ENCODE data around the gene C11orf24. TPM values are rescaled to one million over a fixed set of nuclear protein-coding genes. Genes with fewer than 3 reads are reported as not detected.
A peak's percentile ranks its signal among the peaks of the same experiment; 100 is the strongest.

The C11orf24 gene
- total RNA-seq, 3 donors from 2014 or later (not counting 1 experiment from before 2014, with no cell fraction given), result 15.6 to 26.1 (median 17.7) TPM

DNA sequence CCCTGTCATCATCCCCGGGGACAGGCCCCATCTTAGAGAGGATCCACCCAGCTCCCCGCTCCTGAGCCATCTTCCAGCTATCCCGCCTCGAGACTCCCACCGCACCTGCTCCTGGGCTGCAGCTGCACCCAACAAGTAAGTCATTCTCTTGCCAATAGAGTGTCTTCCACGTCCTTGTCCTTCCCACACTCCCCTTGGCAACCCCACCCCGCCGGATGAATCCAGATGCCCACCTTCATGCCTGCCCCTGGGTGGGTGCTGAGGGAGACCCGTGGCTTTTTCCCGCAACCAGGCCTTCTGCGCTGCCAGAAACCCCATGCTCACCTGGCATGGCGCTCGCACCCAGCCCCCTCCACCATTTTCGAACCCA, 11.1 kb upstream of the C11orf24 start:
- WGBS (ENCODE audit: insufficient coverage), result 97% methylated on average over 14 of the region's 14 CpGs
- H3K27me3 ChIP-seq (ENCODE audit: control insufficient read depth, insufficient read depth, low read length), result no peaks in the 10 kb centered on the region
- no peak overlapping the region for H3K4me3 ChIP-seq (ENCODE audit: low read length)
- peak overlapping the region; percentile 78 to 89 for H3K27ac Mint-ChIP-seq
- no peaks in the 10 kb centered on the region for H3K36me3 Mint-ChIP-seq
- no peaks in the 10 kb centered on the region for H3K36me3 ChIP-seq (ENCODE audit: control insufficient read depth, insufficient read depth, low read length)
- H3K4me1 ChIP-seq (ENCODE audit: control insufficient read depth, insufficient read depth, low read length), result peaks cover 16% of the 10 kb centered on the region
- TF ChIP-seq, protein P1, sequence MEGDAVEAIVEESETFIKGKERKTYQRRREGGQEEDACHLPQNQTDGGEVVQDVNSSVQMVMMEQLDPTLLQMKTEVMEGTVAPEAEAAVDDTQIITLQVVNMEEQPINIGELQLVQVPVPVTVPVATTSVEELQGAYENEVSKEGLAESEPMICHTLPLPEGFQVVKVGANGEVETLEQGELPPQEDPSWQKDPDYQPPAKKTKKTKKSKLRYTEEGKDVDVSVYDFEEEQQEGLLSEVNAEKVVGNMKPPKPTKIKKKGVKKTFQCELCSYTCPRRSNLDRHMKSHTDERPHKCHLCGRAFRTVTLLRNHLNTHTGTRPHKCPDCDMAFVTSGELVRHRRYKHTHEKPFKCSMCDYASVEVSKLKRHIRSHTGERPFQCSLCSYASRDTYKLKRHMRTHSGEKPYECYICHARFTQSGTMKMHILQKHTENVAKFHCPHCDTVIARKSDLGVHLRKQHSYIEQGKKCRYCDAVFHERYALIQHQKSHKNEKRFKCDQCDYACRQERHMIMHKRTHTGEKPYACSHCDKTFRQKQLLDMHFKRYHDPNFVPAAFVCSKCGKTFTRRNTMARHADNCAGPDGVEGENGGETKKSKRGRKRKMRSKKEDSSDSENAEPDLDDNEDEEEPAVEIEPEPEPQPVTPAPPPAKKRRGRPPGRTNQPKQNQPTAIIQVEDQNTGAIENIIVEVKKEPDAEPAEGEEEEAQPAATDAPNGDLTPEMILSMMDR (IDR thresholded peaks at IDR 0.05), result no peak
- no peak overlapping the region for H3K27ac ChIP-seq (ENCODE audit: low read length)
- peaks cover 19 to 20% of the 10 kb centered on the region in 2 donors for H3K4me1 Mint-ChIP-seq
- H3K4me3 Mint-ChIP-seq, result peak overlapping the region; percentile 85
- intact Hi-C loops (cut with micrococcal nuclease), result no loop called here
- DNase-seq, result no peak
- H3K9me3 ChIP-seq (ENCODE audit: control insufficient read depth, insufficient read depth, low read length), result no peaks in the 10 kb centered on the region
- H3K27me3 Mint-ChIP-seq (ENCODE audit: low read depth in 2 of 2), result no peaks in the 10 kb centered on the region
- no peak for ATAC-seq
- no peaks in the 10 kb centered on the region for H3K9me3 Mint-ChIP-seq

GRCh38 chr11:68282141-68282860, 10.5 kb upstream of the C11orf24 start:
- no peaks in the 10 kb centered on the region for H3K9me3 Mint-ChIP-seq
- WGBS (ENCODE audit: insufficient coverage), result 19% methylated on average over 15 of the region's 15 CpGs
- H3K27me3 ChIP-seq (ENCODE audit: control insufficient read depth, insufficient read depth, low read length), result no peaks in the 10 kb centered on the region
- peak overlapping the region; percentile 17 for H3K27ac ChIP-seq (ENCODE audit: low read length)
- H3K9me3 ChIP-seq (ENCODE audit: control insufficient read depth, insufficient read depth, low read length), result no peaks in the 10 kb centered on the region
- H3K4me1 Mint-ChIP-seq, result peaks cover 19 to 20% of the 10 kb centered on the region in 2 donors
- H3K27me3 Mint-ChIP-seq (ENCODE audit: low read depth in 2 of 2), result no peaks in the 10 kb centered on the region
- peak in 1 of 2 donors; percentile 46 for DNase-seq
- intact Hi-C loops (cut with micrococcal nuclease), result no loop called here
- ATAC-seq, result peak; percentile 75 to 92 (median 76)
- no peaks in the 10 kb centered on the region for H3K36me3 ChIP-seq (ENCODE audit: control insufficient read depth, insufficient read depth, low read length)
- no peaks in the 10 kb centered on the region for H3K36me3 Mint-ChIP-seq
- peak overlapping the region; percentile 78 to 89 for H3K27ac Mint-ChIP-seq
- peak overlapping the region; percentile 85 for H3K4me3 Mint-ChIP-seq
- TF ChIP-seq, protein P1 (IDR thresholded peaks at IDR 0.05), result no peak
- H3K4me3 ChIP-seq (ENCODE audit: low read length), result no peak overlapping the region
- H3K4me1 ChIP-seq (ENCODE audit: control insufficient read depth, insufficient read depth, low read length), result peaks cover 16% of the 10 kb centered on the region

DNA sequence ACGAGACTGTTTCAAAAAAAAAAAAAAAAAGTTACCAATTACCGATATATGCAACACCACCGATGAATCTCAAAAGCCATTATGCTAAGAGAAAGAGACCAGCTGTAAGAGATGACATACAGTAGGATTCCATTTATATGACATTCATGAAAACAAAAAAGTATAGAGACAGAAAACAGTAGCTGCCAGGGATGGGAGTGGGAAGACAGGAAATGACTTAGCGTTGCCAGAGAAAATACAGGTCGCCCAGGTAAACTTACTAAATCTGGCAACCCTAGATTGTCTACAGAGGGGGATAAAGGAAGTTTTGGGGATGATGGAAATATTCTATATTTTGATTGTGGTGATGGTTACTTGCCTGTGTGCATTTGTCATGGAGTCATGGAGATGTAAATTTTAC, 7.9 kb upstream of the C11orf24 start:
- intact Hi-C loops (cut with micrococcal nuclease), result no loop called here
- TF ChIP-seq, protein P1 (IDR thresholded peaks at IDR 0.05), result no peak
- H3K27ac ChIP-seq (ENCODE audit: low read length), result no peak overlapping the region
- H3K27me3 ChIP-seq (ENCODE audit: control insufficient read depth, insufficient read depth, low read length), result no peaks in the 10 kb centered on the region
- no peaks in the 10 kb centered on the region for H3K36me3 Mint-ChIP-seq
- peaks cover 19 to 20% of the 10 kb centered on the region in 2 donors for H3K4me1 Mint-ChIP-seq
- WGBS (ENCODE audit: insufficient coverage), result 96% methylated on average over 4 of the region's 5 CpGs
- H3K36me3 ChIP-seq (ENCODE audit: control insufficient read depth, insufficient read depth, low read length), result no peaks in the 10 kb centered on the region
- no peak for DNase-seq
- no peak overlapping the region for H3K4me3 ChIP-seq (ENCODE audit: low read length)
- peaks cover 16% of the 10 kb centered on the region for H3K4me1 ChIP-seq (ENCODE audit: control insufficient read depth, insufficient read depth, low read length)
- no peak overlapping the region for H3K4me3 Mint-ChIP-seq
- no peaks in the 10 kb centered on the region for H3K27me3 Mint-ChIP-seq (ENCODE audit: low read depth in 2 of 2)
- H3K9me3 ChIP-seq (ENCODE audit: control insufficient read depth, insufficient read depth, low read length), result no peaks in the 10 kb centered on the region
- H3K9me3 Mint-ChIP-seq, result no peaks in the 10 kb centered on the region
- no peak overlapping the region for H3K27ac Mint-ChIP-seq
- no peak for ATAC-seq

DNA sequence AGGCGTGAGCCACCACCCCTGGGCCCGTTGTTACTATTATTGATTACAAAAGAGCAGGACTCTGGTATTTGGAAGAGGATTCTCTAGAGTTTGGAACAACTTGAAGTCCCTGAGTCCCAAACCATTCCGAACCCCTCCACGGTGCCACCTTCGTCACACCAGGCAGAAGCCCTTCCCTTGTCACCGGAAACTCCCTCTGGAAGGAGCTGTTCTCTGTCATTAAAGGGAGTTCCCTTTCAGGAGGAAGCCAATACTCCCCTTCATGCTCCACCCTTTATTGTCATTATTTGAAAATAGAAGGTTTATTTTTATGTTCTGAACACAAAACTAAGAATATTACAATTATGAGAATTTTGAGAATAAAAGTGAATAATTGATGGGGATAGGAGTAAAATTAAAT, 5.1 kb upstream of the C11orf24 start:
- H3K4me1 ChIP-seq (ENCODE audit: control insufficient read depth, insufficient read depth, low read length), result peaks cover 18% of the 10 kb centered on the region
- H3K27ac ChIP-seq (ENCODE audit: low read length), result no peak overlapping the region
- TF ChIP-seq, protein P1 (IDR thresholded peaks at IDR 0.05), result no peak
- Mint-ChIP-seq H3K36me3 (no peaks in the 10 kb centered on the region), H3K27ac (no peak overlapping the region), H3K4me1 (peaks cover 12 to 16% of the 10 kb centered on the region in 2 donors), H3K27me3 (ENCODE audit: low read depth in 2 of 2) (no peaks in the 10 kb centered on the region), H3K4me3 (no peak overlapping the region), H3K9me3 (no peaks in the 10 kb centered on the region)
- H3K9me3 ChIP-seq (ENCODE audit: control insufficient read depth, insufficient read depth, low read length), result no peaks in the 10 kb centered on the region
- intact Hi-C loops (cut with micrococcal nuclease), result no loop called here
- H3K36me3 ChIP-seq (ENCODE audit: control insufficient read depth, insufficient read depth, low read length), result no peaks in the 10 kb centered on the region
- DNase-seq (no peak), ATAC-seq (no peak)
- WGBS (ENCODE audit: insufficient coverage), result 96% methylated on average over 5 of the region's 6 CpGs
- no peaks in the 10 kb centered on the region for H3K27me3 ChIP-seq (ENCODE audit: control insufficient read depth, insufficient read depth, low read length)
- no peak overlapping the region for H3K4me3 ChIP-seq (ENCODE audit: low read length)

All from natural killer cell (primary cell).